Ishikawa (cell line): ENCODE data around the gene AKNA.

Experiments
- EP300 ChIP-seq: IDR thresholded peaks from 2 replicates; pipeline ENCODE4 v1.6.1; 2012; ENCODE audit warnings: borderline replicate concordance
- FOXM1 ChIP-seq: IDR thresholded peaks from 2 replicates; pipeline ENCODE4 v1.6.1; 2012; ENCODE audit warnings: low read depth, borderline replicate concordance
- NFIC ChIP-seq: IDR thresholded peaks from 2 replicates; pipeline ENCODE4 v1.6.1; 2012
- RAD21 ChIP-seq: IDR thresholded peaks from 2 replicates; pipeline ENCODE4 v1.6.1; 2012; ENCODE audit warnings: low read depth
- TAF1 ChIP-seq: IDR thresholded peaks from 2 replicates; pipeline ENCODE4 v1.6.1; 2012; ENCODE audit warnings: low read depth, mild to moderate bottlenecking
- TEAD4 ChIP-seq: IDR thresholded peaks from 2 replicates; pipeline ENCODE4 v1.6.1; 2012
- YY1 ChIP-seq: IDR thresholded peaks from 2 replicates; pipeline ENCODE4 v1.6.1; 2012; ENCODE audit warnings: low read depth

DNA sequence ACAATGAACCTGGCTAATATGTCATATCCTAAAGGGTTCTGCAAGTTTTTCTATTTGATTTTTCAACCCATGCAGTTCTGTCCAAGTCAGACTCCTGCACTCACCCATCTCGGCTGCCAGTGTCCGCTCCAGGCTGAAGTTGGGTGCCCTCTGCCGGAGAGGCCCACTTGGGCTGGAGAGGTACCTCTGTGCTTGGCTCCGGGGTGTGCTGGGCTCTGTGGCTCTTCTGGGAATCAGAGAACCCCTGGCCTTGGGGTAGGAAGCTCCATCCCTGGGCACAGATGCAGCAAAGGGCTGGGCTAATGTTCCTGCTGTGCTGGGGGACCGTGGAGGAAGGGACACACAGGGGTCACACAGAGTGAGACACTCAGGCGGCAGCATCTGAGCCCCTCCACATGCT, 32.0 kb downstream of the AKNA start:
- TF ChIP-seq TEAD4, result no peak
- no peak for TF ChIP-seq NFIC
- no peak for TF ChIP-seq EP300
- TF ChIP-seq RAD21, result no peak
- no peak for TF ChIP-seq TAF1
- TF ChIP-seq FOXM1, result no peak
- TF ChIP-seq YY1, result no peak
